ENCODE results near the gene PCDHGA10.

GRCh38 chr5:141384471-141385267 is 28.1 kb upstream of the PCDHGA10 start:
- no peak for TF ChIP-seq CTCF (IDR thresholded peaks at IDR 0.05)
- TF ChIP-seq, protein P1, sequence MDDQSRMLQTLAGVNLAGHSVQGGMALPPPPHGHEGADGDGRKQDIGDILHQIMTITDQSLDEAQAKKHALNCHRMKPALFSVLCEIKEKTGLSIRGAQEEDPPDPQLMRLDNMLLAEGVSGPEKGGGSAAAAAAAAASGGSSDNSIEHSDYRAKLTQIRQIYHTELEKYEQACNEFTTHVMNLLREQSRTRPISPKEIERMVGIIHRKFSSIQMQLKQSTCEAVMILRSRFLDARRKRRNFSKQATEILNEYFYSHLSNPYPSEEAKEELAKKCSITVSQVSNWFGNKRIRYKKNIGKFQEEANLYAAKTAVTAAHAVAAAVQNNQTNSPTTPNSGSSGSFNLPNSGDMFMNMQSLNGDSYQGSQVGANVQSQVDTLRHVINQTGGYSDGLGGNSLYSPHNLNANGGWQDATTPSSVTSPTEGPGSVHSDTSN (IDR thresholded peaks at IDR 0.05) = no peak
- no peak for TF ChIP-seq RCOR1 (IDR thresholded peaks at IDR 0.05; ENCODE audit: low read length)
- TF ChIP-seq TEAD4 (IDR thresholded peaks at IDR 0.05; ENCODE audit: borderline replicate concordance, insufficient read depth) = no peak
- no peak for TF ChIP-seq EZH2phosphoT487 (IDR thresholded peaks at IDR 0.05; ENCODE audit: borderline replicate concordance, low read depth)
- TF ChIP-seq POLR2AphosphoS5 (IDR thresholded peaks at IDR 0.05; ENCODE audit: low read depth, low read length) = no peak
- no peak for TF ChIP-seq EP300 (IDR thresholded peaks at IDR 0.05; ENCODE audit: borderline replicate concordance in 1 of 2, low read depth in 1 of 2, low read length in 1 of 2)
- TF ChIP-seq, protein P2, sequence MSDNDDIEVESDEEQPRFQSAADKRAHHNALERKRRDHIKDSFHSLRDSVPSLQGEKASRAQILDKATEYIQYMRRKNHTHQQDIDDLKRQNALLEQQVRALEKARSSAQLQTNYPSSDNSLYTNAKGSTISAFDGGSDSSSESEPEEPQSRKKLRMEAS (IDR thresholded peaks at IDR 0.05; ENCODE audit: low read depth) = no peak
- TF ChIP-seq NFIC (IDR thresholded peaks at IDR 0.05; ENCODE audit: borderline replicate concordance) = no peak
- TF ChIP-seq SMC3 (IDR thresholded peaks at IDR 0.05; ENCODE audit: low read depth, low read length) = no peak
- TF ChIP-seq GABPA (IDR thresholded peaks at IDR 0.05; ENCODE audit: low read depth) = no peak
- TF ChIP-seq REST (IDR thresholded peaks at IDR 0.05; ENCODE audit: low read depth, low read length) = no peak

Data from SK-N-SH (cell line).